BJ (cell line): ENCODE data around the gene LYL1. TPM values are rescaled to one million over a fixed set of nuclear protein-coding genes. Genes with fewer than 3 reads are reported as not detected.

Source experiments
- CTCF ChIA-PET: fragments of 350-600 bp; formaldehyde crosslinking; extraction: SDS; loops from one replicate; lab custom pipeline; 2021; ENCODE audit warnings: antibody characterized with exemption, inconsistent platforms; lab: Yijun Ruan, JAX
- POLR2A ChIA-PET: fragments of 300-600 bp; sonication (Branson Sonifier 250); formaldehyde crosslinking; extraction: SDS; loops from one replicate; lab custom pipeline; 2021; ENCODE audit warnings: antibody characterized with exemption; lab: Charles Lee
- DNase-seq: peaks from one replicate; pipeline ENCODE4 v3.0.0-alpha.2; 2011; ENCODE audit warnings: low read depth
- H3K27me3 ChIP-seq: 2 replicates; pipeline ENCODE4 v1.6.0; 2011; ENCODE audit warnings: low read length; ENCODE audit not compliant: control insufficient read depth, insufficient read depth
- H3K36me3 ChIP-seq: 2 replicates; pipeline ENCODE4 v1.5.1; 2011; ENCODE audit warnings: low read length; ENCODE audit not compliant: control insufficient read depth, insufficient read depth
- H3K4me3 ChIP-seq: 2 replicates; pipeline ENCODE4 v1.5.1; 2011; ENCODE audit warnings: low read depth, mild to moderate bottlenecking, control low read depth, low read length
- CTCF ChIP-seq: IDR thresholded peaks from 2 replicates; pipeline ENCODE4 v1.5.1; 2011; ENCODE audit warnings: low read depth, mild to moderate bottlenecking, control low read depth, inconsistent platforms, low read length, moderate library complexity; ENCODE audit not compliant: insufficient read depth
- polyA plus RNA-seq: library from polyadenylated mRNA; depleted of rRNA; stranded (reverse); fragments of >200 nt; gene quantifications from 2 replicates; pipeline ENCODE4 v1.2.3, GENCODE V29; 2011

The LYL1 gene
- polyA plus RNA-seq, 1 experiment: 0.29 TPM

DNA sequence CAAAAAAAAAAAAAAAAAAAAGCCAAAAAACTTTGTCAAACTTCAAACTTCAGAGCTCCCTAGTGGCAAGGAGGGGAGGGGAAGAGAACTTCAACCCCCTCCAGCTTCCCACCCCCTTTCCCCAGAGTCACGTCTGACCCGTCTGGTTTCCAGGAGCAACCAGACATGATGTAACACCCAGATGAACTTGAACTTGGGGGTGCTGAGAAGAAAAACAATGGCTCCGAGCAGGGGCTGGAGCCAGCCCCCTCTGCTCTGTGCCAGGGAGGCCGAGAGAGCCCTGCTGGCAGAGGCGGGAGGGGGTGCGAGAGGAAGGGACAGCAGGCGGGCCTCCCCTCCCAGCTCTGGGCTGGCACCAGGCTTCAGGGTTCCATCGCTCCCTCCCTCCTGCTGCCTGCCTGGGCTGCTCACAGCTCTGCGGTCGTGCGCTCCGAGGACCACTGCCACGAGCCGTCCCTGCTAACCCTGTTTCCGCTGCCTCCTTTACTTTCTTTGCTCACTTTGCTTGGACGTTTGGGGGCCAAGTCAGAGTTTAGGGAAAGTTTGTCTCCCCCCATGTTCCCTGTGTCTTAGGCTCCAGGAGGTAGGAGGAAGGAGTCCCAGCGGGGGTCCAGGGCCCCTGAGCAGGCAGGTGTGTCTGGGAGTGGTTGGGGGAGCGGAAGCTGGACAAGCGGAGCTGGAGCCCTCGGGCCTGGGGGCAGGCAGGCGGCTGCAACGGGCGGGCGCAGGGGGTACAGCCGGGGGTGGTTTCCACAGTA lies 11.1 kb downstream of the LYL1 start:
- CTCF ChIA-PET: interaction anchor here (0.9 to 8.2 kb wide), 11 partner anchors 9 to 127 kb away, joined by 3 to 139 read pairs (median 7); no protein-coding TSS in a partner anchor
- H3K36me3 ChIP-seq: peaks cover 24% of the 10 kb centered on the region
- H3K27me3 ChIP-seq: no peaks in the 10 kb centered on the region
- DNase-seq: peak; percentile 74
- TF ChIP-seq CTCF: peak; percentile 20; the same call in 1 of the 2 replicates
- H3K4me3 ChIP-seq: no peak overlapping the region
- POLR2A ChIA-PET: interaction anchor here (0.6 to 0.8 kb wide), 4 partner anchors 20 to 1745 kb away, joined by 3 to 12 read pairs (median 4); partner anchors contain the start of genes CCDC159 and FARSA

DNA sequence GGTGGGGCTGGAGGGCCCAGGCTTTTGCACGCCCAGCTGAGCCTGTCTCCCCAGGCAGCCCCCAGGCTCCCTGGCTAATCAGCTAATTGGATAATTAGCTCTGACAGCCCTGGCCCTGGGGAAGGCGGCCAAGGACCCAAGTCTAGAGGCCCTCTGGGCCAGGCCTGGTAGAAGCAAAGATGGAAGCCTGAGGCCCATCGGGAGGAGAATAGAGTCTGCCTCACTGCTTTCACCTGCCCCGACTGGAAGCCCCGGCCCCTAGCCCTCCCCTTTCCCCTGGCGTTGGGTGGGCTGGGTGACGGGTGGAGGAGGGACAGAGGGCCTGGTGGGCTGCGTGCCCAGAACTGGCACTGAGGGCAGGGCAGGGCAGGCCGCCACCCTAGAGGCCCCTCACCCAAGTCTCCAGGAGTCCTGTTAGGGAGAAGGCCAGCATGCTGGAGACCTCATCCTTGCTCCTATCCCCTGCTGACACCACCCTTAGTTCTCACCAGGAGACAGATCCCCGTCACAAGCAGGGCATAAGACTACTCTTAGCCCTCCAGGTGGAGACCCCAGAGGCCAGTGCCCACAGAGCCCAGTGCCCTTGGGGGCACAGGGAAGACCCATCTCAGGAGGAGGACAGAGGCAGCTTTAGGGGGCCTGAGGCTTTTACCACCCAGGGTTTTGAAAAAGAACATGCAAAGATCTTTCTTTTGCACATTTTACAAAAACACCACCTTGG lies 12.0 kb downstream of the LYL1 start:
- no peak for TF ChIP-seq CTCF
- CTCF ChIA-PET: interaction anchor here (1.3 to 8.2 kb wide), 8 partner anchors 11 to 126 kb away, joined by 3 to 139 read pairs (median 43); no protein-coding TSS in a partner anchor
- POLR2A ChIA-PET: interaction anchor here (0.6 to 0.8 kb wide), 2 partner anchors 39 to 157 kb away, joined by 3 read pairs; partner anchors contain the start of gene FARSA
- Histone ChIP-seq H3K27me3 (no peaks in the 10 kb centered on the region), H3K36me3 (peaks cover 23% of the 10 kb centered on the region), H3K4me3 (no peak overlapping the region)
- no peak for DNase-seq

DNA sequence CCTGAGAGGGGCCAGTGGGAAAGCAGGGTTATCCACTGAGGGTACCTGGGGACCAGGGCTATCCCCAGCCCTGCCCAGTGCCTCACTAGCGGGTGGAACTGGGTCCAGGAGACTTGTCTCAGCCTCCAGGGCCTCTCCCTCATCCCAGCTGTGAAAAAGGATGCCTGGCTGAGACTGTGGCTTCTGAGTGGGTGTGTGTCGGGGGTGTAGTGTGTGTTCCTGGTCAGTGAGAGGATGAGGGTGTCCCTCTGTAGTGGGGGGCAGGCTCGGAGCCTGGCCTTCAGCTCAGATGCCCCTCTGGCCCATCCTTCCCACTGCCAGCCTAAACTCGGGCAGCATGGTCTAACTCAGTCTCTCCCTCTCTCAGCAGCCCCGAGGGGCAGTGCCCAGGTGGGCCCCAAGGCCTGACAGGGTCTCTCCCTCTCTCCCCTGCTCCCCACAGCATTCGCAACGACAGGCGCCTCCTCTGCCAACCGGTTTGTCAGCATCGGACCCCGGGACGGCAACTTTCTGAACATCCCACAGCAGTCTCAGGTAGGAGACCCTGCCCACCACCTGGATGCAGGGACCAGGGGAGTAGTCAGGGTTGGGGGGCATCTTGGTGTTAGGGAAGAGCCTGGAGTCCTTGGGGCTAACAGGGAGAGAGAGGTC lies 12.7 kb downstream of the LYL1 start:
- DNase-seq: no peak
- ChIA-PET CTCF (interaction anchor here (1.0 to 8.2 kb wide), 6 partner anchors 11 to 125 kb away, joined by 5 to 139 read pairs (median 43); no protein-coding TSS in a partner anchor), POLR2A (no interaction called here)

GRCh38 chr19:13089139-13089856 lies 13.4 kb downstream of the LYL1 start:
- no peak for DNase-seq
- Histone ChIP-seq H3K36me3 (peaks cover 20% of the 10 kb centered on the region), H3K4me3 (no peak overlapping the region), H3K27me3 (no peaks in the 10 kb centered on the region)
- ChIA-PET POLR2A (no interaction called here), CTCF (interaction anchor here (1.0 to 8.2 kb wide), 5 partner anchors 28 to 124 kb away, joined by 5 to 139 read pairs (median 68); no protein-coding TSS in a partner anchor)
- TF ChIP-seq CTCF: peak; percentile 43

More for the DNA sequence above, 12.7 kb downstream of the LYL1 start:
- no peaks in the 10 kb centered on the region for H3K27me3 ChIP-seq
- peaks cover 23% of the 10 kb centered on the region for H3K36me3 ChIP-seq
- TF ChIP-seq CTCF: no peak
- H3K4me3 ChIP-seq: no peak overlapping the region
